ENCODE results near the gene TRPC4AP. TPM values are rescaled to one million over a fixed set of nuclear protein-coding genes. Genes with fewer than 3 reads are reported as not detected.
"Not testable (repeated sequence)": the region's sequence is repeated elsewhere in the genome, so short reads cannot be mapped to it uniquely, and the experiment has no call there.

Gene TRPC4AP
- total RNA-seq, 4 donors from 2014 or later: 57.3 to 85.3 (median 70.1) TPM

- WGBS, 2 donors (ENCODE audit: low coverage in 1 of 2): 84 to 98% methylated on average over 6 to 8 of the region's 8 CpGs
- no peak overlapping the region for H3K4me3 ChIP-seq
- intact Hi-C loops (cut with DNase I; ENCODE audit: low total_unique reads) (no loop called here), in situ Hi-C loops (cut with MboI; ENCODE audit: low pct_ligation_motif_present in 1 of 4, low pct_unique_long_range_greater_than_20kb in 1 of 4, low sequenced_read_pairs in 3 of 4) (no loop called here)
- H3K4me1 ChIP-seq: no peaks in the 10 kb centered on the region
- H3K27me3 ChIP-seq: no peaks in the 10 kb centered on the region
- no peaks in the 10 kb centered on the region for H3K9me3 ChIP-seq
- H3K36me3 ChIP-seq: peaks cover 0 to 77% (median 27%) of the 10 kb centered on the region in 4 donors
- no peak for DNase-seq
- TF ChIP-seq EP300 (IDR thresholded peaks at IDR 0.05; ENCODE audit: low read depth) (no peak), POLR2A (IDR thresholded peaks at IDR 0.05) (no peak), POLR2AphosphoS5 (IDR thresholded peaks at IDR 0.05) (no peak)
- TF ChIP-seq, protein P1, sequence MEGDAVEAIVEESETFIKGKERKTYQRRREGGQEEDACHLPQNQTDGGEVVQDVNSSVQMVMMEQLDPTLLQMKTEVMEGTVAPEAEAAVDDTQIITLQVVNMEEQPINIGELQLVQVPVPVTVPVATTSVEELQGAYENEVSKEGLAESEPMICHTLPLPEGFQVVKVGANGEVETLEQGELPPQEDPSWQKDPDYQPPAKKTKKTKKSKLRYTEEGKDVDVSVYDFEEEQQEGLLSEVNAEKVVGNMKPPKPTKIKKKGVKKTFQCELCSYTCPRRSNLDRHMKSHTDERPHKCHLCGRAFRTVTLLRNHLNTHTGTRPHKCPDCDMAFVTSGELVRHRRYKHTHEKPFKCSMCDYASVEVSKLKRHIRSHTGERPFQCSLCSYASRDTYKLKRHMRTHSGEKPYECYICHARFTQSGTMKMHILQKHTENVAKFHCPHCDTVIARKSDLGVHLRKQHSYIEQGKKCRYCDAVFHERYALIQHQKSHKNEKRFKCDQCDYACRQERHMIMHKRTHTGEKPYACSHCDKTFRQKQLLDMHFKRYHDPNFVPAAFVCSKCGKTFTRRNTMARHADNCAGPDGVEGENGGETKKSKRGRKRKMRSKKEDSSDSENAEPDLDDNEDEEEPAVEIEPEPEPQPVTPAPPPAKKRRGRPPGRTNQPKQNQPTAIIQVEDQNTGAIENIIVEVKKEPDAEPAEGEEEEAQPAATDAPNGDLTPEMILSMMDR (IDR thresholded peaks at IDR 0.05): no peak
- H3K27ac ChIP-seq: no peak overlapping the region
These were observed 27.6 kb upstream of the TRPC4AP start for GRCh38 chr20:35120012-35120701.

DNA sequence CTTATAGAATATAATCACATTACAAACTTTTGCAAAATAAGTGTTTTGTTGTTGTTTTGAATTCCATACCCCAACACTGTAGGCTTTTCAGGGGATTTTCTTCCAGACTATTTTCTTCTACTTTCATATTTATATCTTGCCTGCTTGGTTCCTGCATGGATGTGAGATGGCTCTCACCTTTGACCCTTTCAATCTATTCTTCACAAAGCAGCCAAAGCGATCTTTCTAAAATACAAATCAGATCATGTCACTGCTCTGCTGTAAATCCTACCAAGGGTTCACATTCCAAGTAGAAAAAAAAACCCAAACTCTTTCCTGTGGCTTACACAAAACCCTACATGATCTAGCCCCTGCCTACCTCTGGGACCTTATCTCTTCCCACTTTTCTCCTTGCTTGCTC, 25.0 kb upstream of the TRPC4AP start:
- in situ Hi-C loops (cut with MboI; ENCODE audit: low pct_ligation_motif_present in 1 of 4, low pct_unique_long_range_greater_than_20kb in 1 of 4, low sequenced_read_pairs in 3 of 4) (no loop called here), intact Hi-C loops (cut with DNase I; ENCODE audit: low total_unique reads) (no loop called here)
- TF ChIP-seq POLR2A (IDR thresholded peaks at IDR 0.05) (no peak), EP300 (IDR thresholded peaks at IDR 0.05; ENCODE audit: low read depth) (no peak), POLR2AphosphoS5 (IDR thresholded peaks at IDR 0.05) (no peak)
- TF ChIP-seq, protein P1 (IDR thresholded peaks at IDR 0.05): no peak
- peaks cover 0 to 59% (median 20%) of the 10 kb centered on the region in 4 donors for H3K36me3 ChIP-seq
- peak overlapping the region in 1 of 4 donors; percentile 23 for H3K27ac ChIP-seq
- 83 to 100% methylated on average over 1 of the region's 1 CpG for WGBS, 2 donors (ENCODE audit: low coverage in 1 of 2)
- H3K4me3 ChIP-seq: no peak overlapping the region
- H3K4me1 ChIP-seq: no peaks in the 10 kb centered on the region
- H3K27me3 ChIP-seq: no peaks in the 10 kb centered on the region
- H3K9me3 ChIP-seq: no peaks in the 10 kb centered on the region
- no peak for DNase-seq

- Histone ChIP-seq H3K4me3 (no peak overlapping the region), H3K4me1 (no peaks in the 10 kb centered on the region), H3K27me3 (no peaks in the 10 kb centered on the region), H3K9me3 (no peaks in the 10 kb centered on the region), H3K36me3 (peaks cover 0 to 55% (median 18%) of the 10 kb centered on the region in 4 donors), H3K27ac (peak overlapping the region in 1 of 4 donors; percentile 23)
- in situ Hi-C loops (cut with MboI; ENCODE audit: low pct_ligation_motif_present in 1 of 4, low pct_unique_long_range_greater_than_20kb in 1 of 4, low sequenced_read_pairs in 3 of 4): no loop called here
- DNase-seq: no peak
- TF ChIP-seq EP300 (IDR thresholded peaks at IDR 0.05; ENCODE audit: low read depth) (no peak), POLR2AphosphoS5 (IDR thresholded peaks at IDR 0.05) (no peak), POLR2A (IDR thresholded peaks at IDR 0.05) (no peak)
- TF ChIP-seq, protein P1 (IDR thresholded peaks at IDR 0.05): no peak
- intact Hi-C loops (cut with DNase I; ENCODE audit: low total_unique reads): no loop called here
These were observed 24.6 kb upstream of the TRPC4AP start for GRCh38 chr20:35117196-35117595.

- intact Hi-C loops (cut with DNase I; ENCODE audit: low total_unique reads): no loop called here
- no peak for TF ChIP-seq POLR2A (IDR thresholded peaks at IDR 0.05)
- no peak overlapping the region for H3K27ac ChIP-seq
- WGBS, 2 donors (ENCODE audit: low coverage in 1 of 2): 90 to 96% methylated on average over 4 of the region's 4 CpGs
- H3K4me1 ChIP-seq: no peaks in the 10 kb centered on the region
- no peak overlapping the region for H3K4me3 ChIP-seq
- in situ Hi-C loops (cut with MboI; ENCODE audit: low pct_ligation_motif_present in 1 of 4, low pct_unique_long_range_greater_than_20kb in 1 of 4, low sequenced_read_pairs in 3 of 4): no loop called here
- no peaks in the 10 kb centered on the region for H3K9me3 ChIP-seq
- H3K36me3 ChIP-seq: peaks cover 0 to 45% (median 16%) of the 10 kb centered on the region in 4 donors
- DNase-seq: no peak
- H3K27me3 ChIP-seq: no peaks in the 10 kb centered on the region
These were observed 23.7 kb upstream of the TRPC4AP start for GRCh38 chr20:35116258-35116657.

- Histone ChIP-seq H3K27me3 (no peaks in the 10 kb centered on the region), H3K27ac (no peak overlapping the region), H3K9me3 (no peaks in the 10 kb centered on the region), H3K4me1 (no peaks in the 10 kb centered on the region), H3K36me3 (peaks cover 0 to 43% (median 15%) of the 10 kb centered on the region in 4 donors), H3K4me3 (no peak overlapping the region)
- TF ChIP-seq POLR2AphosphoS5 (IDR thresholded peaks at IDR 0.05): no peak
- no peak for TF ChIP-seq POLR2A (IDR thresholded peaks at IDR 0.05)
- TF ChIP-seq, protein P1 (IDR thresholded peaks at IDR 0.05): no peak
- no peak for TF ChIP-seq EP300 (IDR thresholded peaks at IDR 0.05; ENCODE audit: low read depth)
- intact Hi-C loops (cut with DNase I; ENCODE audit: low total_unique reads): no loop called here
- DNase-seq: no peak
- WGBS, 2 donors (ENCODE audit: low coverage in 1 of 2): 93 to 100% methylated on average over 2 to 11 of the region's 11 CpGs
- in situ Hi-C loops (cut with MboI; ENCODE audit: low pct_ligation_motif_present in 1 of 4, low pct_unique_long_range_greater_than_20kb in 1 of 4, low sequenced_read_pairs in 3 of 4): no loop called here
These were observed 23.0 kb upstream of the TRPC4AP start for GRCh38 chr20:35115606-35116005.

GRCh38 chr20:35112276-35112675, 19.7 kb upstream of the TRPC4AP start:
- DNase-seq; H3K27ac ChIP-seq; H3K27me3 ChIP-seq; in situ Hi-C loops (cut with MboI; ENCODE audit: low pct_ligation_motif_present in 1 of 4, low pct_unique_long_range_greater_than_20kb in 1 of 4, low sequenced_read_pairs in 3 of 4); H3K9me3 ChIP-seq; H3K4me1 ChIP-seq; H3K4me3 ChIP-seq; intact Hi-C loops (cut with DNase I; ENCODE audit: low total_unique reads): not testable (repeated sequence)
- peaks cover 0 to 12% (median 3%) of the 10 kb centered on the region in 4 donors for H3K36me3 ChIP-seq
- WGBS, 2 donors (ENCODE audit: low coverage in 1 of 2): 84 to 90% methylated on average over 5 of the region's 5 CpGs

All from transverse colon (tissue), 4 donors.